ENCODE results near the gene CAMK1D. TPM values are rescaled to one million over a fixed set of nuclear protein-coding genes. Genes with fewer than 3 reads are reported as not detected.

CAMK1D gene
- total RNA-seq, 2 donors from 2014 or later, result 4.8 to 14.5 TPM

DNA sequence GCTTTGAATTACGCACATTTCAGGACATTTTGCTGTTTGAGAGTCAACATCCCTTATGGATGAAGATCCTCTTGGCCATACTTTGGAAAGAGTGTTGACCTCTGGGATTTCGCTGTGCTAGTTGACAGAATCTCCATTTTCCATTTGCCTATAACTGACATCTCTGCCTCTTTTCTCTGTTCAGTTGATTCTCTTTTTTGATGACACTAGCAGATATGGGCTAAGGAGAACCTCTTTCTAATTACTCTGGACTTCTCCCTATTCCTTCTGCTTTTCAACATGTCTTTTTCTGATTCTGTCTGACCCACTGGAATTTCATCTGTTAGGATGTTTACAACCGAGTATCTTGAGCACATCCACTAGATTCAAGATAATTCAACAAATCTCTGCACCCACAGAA lies 311.5 kb downstream of the CAMK1D start:
- no peak overlapping the region for H3K27ac ChIP-seq
- no peak for DNase-seq (ENCODE audit: low spot score)
- no peaks in the 10 kb centered on the region for H3K27me3 ChIP-seq (replicated peaks; ENCODE audit: insufficient read depth)
- no peaks in the 10 kb centered on the region for H3K4me1 ChIP-seq (replicated peaks)
- no peaks in the 10 kb centered on the region for H3K9me3 ChIP-seq
- 94% methylated on average over 3 of the region's 3 CpGs for WGBS
- TF ChIP-seq POLR2A (IDR thresholded peaks at IDR 0.05), result no peak
- no peak for TF ChIP-seq POLR2AphosphoS5 (IDR thresholded peaks at IDR 0.05)
- TF ChIP-seq, protein P1, sequence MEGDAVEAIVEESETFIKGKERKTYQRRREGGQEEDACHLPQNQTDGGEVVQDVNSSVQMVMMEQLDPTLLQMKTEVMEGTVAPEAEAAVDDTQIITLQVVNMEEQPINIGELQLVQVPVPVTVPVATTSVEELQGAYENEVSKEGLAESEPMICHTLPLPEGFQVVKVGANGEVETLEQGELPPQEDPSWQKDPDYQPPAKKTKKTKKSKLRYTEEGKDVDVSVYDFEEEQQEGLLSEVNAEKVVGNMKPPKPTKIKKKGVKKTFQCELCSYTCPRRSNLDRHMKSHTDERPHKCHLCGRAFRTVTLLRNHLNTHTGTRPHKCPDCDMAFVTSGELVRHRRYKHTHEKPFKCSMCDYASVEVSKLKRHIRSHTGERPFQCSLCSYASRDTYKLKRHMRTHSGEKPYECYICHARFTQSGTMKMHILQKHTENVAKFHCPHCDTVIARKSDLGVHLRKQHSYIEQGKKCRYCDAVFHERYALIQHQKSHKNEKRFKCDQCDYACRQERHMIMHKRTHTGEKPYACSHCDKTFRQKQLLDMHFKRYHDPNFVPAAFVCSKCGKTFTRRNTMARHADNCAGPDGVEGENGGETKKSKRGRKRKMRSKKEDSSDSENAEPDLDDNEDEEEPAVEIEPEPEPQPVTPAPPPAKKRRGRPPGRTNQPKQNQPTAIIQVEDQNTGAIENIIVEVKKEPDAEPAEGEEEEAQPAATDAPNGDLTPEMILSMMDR (IDR thresholded peaks at IDR 0.05), result no peak
- no peak overlapping the region for H3K4me3 ChIP-seq
- intact Hi-C loops (cut with DNase I), result no loop called here
- no peaks in the 10 kb centered on the region for H3K36me3 ChIP-seq

DNA sequence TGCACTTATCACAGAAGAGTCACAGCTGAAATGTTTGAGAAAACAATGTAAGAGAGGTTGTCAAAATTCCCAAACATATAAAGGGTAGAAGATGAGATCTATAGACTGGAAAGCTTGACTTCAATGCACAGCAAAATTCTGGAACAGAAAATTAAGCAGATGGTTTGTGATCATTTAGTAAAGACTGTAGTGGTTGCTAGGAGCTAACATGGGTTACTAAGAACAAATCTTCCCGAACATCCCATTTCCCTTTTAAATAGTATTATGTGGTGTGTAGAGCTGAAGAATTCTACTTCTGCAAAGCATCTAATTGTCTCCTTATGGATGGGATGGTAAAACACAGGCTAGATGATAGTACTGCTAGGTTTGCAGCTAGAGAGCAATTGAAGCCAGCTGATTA lies 312.3 kb downstream of the CAMK1D start:
- intact Hi-C loops (cut with DNase I), result no loop called here
- TF ChIP-seq POLR2A (IDR thresholded peaks at IDR 0.05) (no peak), POLR2AphosphoS5 (IDR thresholded peaks at IDR 0.05) (no peak)
- TF ChIP-seq, protein P1 (IDR thresholded peaks at IDR 0.05), result no peak
- WGBS, result 85% methylated on average over 1 of the region's 1 CpG
- no peaks in the 10 kb centered on the region for H3K36me3 ChIP-seq
- H3K27me3 ChIP-seq (replicated peaks; ENCODE audit: insufficient read depth), result no peaks in the 10 kb centered on the region
- no peaks in the 10 kb centered on the region for H3K4me1 ChIP-seq (replicated peaks)
- H3K9me3 ChIP-seq, result no peaks in the 10 kb centered on the region
- DNase-seq (ENCODE audit: low spot score), result no peak
- no peak overlapping the region for H3K4me3 ChIP-seq
- no peak overlapping the region for H3K27ac ChIP-seq

DNA sequence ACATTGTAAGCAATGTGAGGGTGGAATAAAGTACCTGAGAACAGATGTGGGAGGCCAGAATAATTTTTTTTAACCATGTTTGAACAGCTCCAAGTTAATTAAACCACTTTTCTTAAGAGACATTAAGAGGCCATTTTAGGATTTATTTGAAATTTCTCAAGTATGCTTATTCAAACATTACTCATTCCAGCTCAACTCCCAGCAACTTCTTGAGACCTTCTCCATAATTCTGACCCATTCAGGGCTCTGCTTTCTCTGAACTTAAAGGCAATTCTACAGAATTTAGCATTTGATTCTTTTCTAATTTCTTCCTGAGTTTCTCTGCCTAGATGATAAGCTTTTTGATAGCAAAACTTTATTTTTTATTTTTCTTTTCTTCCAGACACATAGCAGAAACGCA lies 314.5 kb downstream of the CAMK1D start:
- H3K4me3 ChIP-seq, result no peak overlapping the region
- TF ChIP-seq, protein P1 (IDR thresholded peaks at IDR 0.05), result no peak
- intact Hi-C loops (cut with DNase I), result no loop called here
- H3K27me3 ChIP-seq (replicated peaks; ENCODE audit: insufficient read depth), result no peaks in the 10 kb centered on the region
- no peaks in the 10 kb centered on the region for H3K36me3 ChIP-seq
- no peaks in the 10 kb centered on the region for H3K4me1 ChIP-seq (replicated peaks)
- no peaks in the 10 kb centered on the region for H3K9me3 ChIP-seq
- 96% methylated on average over 1 of the region's 1 CpG for WGBS
- DNase-seq (ENCODE audit: low spot score), result no peak
- H3K27ac ChIP-seq, result no peak overlapping the region

DNA sequence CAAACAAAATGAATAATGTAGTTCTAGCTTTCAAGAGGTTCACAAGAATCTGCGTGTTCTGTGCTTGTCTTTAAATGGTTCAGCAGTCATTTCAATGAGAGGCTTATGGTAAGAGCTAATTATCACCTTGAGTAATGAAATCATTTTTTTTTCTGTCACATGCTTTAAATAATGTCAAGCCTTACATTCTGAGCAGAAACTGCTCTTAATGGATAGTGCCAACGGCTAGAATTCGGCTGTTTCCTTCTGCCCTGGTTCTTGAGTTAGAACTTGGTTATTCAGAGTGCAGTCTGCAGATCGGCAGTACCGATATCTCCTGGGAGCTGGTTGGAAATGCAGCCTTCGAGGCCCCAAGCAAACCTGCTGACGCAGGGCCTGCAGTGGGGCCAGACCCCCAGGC lies 316.2 kb downstream of the CAMK1D start:
- Histone ChIP-seq H3K4me3 (no peak overlapping the region), H3K4me1 (replicated peaks) (no peaks in the 10 kb centered on the region), H3K36me3 (no peaks in the 10 kb centered on the region), H3K27ac (no peak overlapping the region), H3K27me3 (replicated peaks; ENCODE audit: insufficient read depth) (no peaks in the 10 kb centered on the region), H3K9me3 (no peaks in the 10 kb centered on the region)
- intact Hi-C loops (cut with DNase I), result no loop called here
- TF ChIP-seq, protein P1 (IDR thresholded peaks at IDR 0.05), result no peak
- TF ChIP-seq POLR2A (IDR thresholded peaks at IDR 0.05) (no peak), POLR2AphosphoS5 (IDR thresholded peaks at IDR 0.05) (no peak)
- 79% methylated on average over 7 of the region's 7 CpGs for WGBS
- DNase-seq (ENCODE audit: low spot score), result no peak

DNA sequence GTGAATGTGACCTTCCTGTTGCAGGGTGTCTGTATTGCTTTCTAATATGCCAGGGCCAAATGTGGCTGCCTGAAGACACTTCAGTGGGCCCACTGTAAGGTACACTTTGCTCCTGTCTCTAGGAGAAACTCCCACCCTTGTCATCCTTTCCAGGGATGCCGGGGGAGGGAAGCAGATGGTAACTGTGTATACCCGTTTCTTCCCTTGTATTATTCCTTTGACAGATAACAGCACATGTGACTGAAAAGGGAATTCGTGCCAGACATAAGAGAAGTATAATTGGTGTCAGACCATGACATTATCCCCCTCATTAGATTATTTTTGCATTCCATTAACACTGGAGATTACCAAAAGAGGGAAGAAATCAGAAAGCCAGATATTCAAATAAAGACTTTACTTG lies 317.7 kb downstream of the CAMK1D start:
- no peak overlapping the region for H3K4me3 ChIP-seq
- no peaks in the 10 kb centered on the region for H3K27me3 ChIP-seq (replicated peaks; ENCODE audit: insufficient read depth)
- no peak for DNase-seq (ENCODE audit: low spot score)
- H3K36me3 ChIP-seq, result no peaks in the 10 kb centered on the region
- H3K27ac ChIP-seq, result no peak overlapping the region
- no peak for TF ChIP-seq POLR2AphosphoS5 (IDR thresholded peaks at IDR 0.05)
- TF ChIP-seq, protein P1 (IDR thresholded peaks at IDR 0.05), result no peak
- no peak for TF ChIP-seq POLR2A (IDR thresholded peaks at IDR 0.05)
- intact Hi-C loops (cut with DNase I), result no loop called here
- no peaks in the 10 kb centered on the region for H3K9me3 ChIP-seq
- no peaks in the 10 kb centered on the region for H3K4me1 ChIP-seq (replicated peaks)
- WGBS, result 83% methylated on average over 3 of the region's 3 CpGs
